Stomach (tissue), 4 donors: ENCODE data around the gene LFNG.

ENCODE experiments used
- POLR2A ChIP-seq, 4 donors: fragments of 450-650 bp; IDR thresholded peaks; one replicate each; pipeline ENCODE4 v1.6.1; 2016; ENCODE audit warnings: antibody characterized with exemption in 4 of 4, control low read depth in 2 of 4, mild to moderate bottlenecking in 1 of 4, moderate library complexity in 1 of 4
- POLR2AphosphoS5 ChIP-seq, 3 donors: sonication (generic); formaldehyde crosslinking; IDR thresholded peaks; one replicate each; pipeline ENCODE4 v1.6.1; 2016; ENCODE audit warnings: antibody characterized with exemption in 3 of 3
- TF ChIP-seq, protein P1 (sequence below), 7 experiments: fragments of 450-650 bp in 4 of 7; fragments of 200-600 bp in 3 of 7; sonication (generic) in 3 of 7; IDR thresholded peaks; one replicate each; pipeline ENCODE4 v1.5.1; 2016 to 2019; ENCODE audit warnings: antibody characterized with exemption in 7 of 7, control low read depth in 2 of 7, mild to moderate bottlenecking in 1 of 7

DNA sequence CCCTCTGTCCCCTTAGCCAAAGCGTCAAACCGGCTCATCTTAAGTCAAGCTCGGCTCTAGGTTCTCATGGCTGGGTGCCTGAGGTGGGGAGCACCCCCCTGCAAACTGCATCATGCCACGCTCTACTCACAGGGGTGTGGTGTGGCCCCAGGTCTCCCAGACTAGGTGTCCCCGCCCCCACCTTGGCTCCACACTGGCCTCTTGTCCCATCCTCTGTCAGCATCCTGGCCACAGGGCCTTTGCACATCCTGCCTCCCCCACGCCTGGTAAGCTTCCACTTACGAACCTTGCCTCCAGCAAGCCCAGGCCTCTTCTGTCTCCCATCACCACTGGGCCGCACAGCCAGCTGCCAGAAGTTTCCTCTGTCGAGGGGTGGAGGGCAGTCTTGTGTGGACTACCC lies 23.2 kb upstream of the LFNG start:
- TF ChIP-seq, protein P1, sequence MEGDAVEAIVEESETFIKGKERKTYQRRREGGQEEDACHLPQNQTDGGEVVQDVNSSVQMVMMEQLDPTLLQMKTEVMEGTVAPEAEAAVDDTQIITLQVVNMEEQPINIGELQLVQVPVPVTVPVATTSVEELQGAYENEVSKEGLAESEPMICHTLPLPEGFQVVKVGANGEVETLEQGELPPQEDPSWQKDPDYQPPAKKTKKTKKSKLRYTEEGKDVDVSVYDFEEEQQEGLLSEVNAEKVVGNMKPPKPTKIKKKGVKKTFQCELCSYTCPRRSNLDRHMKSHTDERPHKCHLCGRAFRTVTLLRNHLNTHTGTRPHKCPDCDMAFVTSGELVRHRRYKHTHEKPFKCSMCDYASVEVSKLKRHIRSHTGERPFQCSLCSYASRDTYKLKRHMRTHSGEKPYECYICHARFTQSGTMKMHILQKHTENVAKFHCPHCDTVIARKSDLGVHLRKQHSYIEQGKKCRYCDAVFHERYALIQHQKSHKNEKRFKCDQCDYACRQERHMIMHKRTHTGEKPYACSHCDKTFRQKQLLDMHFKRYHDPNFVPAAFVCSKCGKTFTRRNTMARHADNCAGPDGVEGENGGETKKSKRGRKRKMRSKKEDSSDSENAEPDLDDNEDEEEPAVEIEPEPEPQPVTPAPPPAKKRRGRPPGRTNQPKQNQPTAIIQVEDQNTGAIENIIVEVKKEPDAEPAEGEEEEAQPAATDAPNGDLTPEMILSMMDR (IDR thresholded peaks at IDR 0.05) = no peak
- TF ChIP-seq POLR2A (IDR thresholded peaks at IDR 0.05) (no peak), POLR2AphosphoS5 (IDR thresholded peaks at IDR 0.05) (no peak)
